ENCODE results near the gene APOM. TPM values are rescaled to one million over a fixed set of nuclear protein-coding genes. Genes with fewer than 3 reads are reported as not detected.

The APOM gene
- total RNA-seq, 1 donor = 2.0 TPM

- no peak for TF ChIP-seq CTCF (IDR thresholded peaks at IDR 0.05; ENCODE audit: insufficient read depth, low read length)
- no peak for DNase-seq (ENCODE audit: low read depth)
- no peak within 1 kb of the TSS for H3K4me3 ChIP-seq (ENCODE audit: low read depth, low read length)
Observed at GRCh38 chr6:31614684-31615578, 40.8 kb upstream of the APOM start, which contains the start of gene AIF1. TSS of gene AIF1 (plus strand) at chr6:31615234. CDS start at chr6:31615330, 96 bp downstream.

GRCh38 chr6:31615748-31616147 lies 39.9 kb upstream of the APOM start:
- no peak for TF ChIP-seq CTCF (IDR thresholded peaks at IDR 0.05; ENCODE audit: insufficient read depth, low read length)
- no peak for DNase-seq (ENCODE audit: low read depth)
- H3K4me3 ChIP-seq (ENCODE audit: low read depth, low read length) = no peak overlapping the region

GRCh38 chr6:31617010-31617409 lies 38.7 kb upstream of the APOM start:
- H3K4me3 ChIP-seq (ENCODE audit: low read depth, low read length) = no peak overlapping the region
- no peak for TF ChIP-seq CTCF (IDR thresholded peaks at IDR 0.05; ENCODE audit: insufficient read depth, low read length)
- DNase-seq (ENCODE audit: low read depth) = no peak

GRCh38 chr6:31619805-31620585 lies 35.7 kb upstream of the APOM start:
- H3K4me3 ChIP-seq (ENCODE audit: low read depth, low read length) = peak overlapping the region; percentile 83
- TF ChIP-seq CTCF (IDR thresholded peaks at IDR 0.05; ENCODE audit: insufficient read depth, low read length) = no peak
- DNase-seq (ENCODE audit: low read depth) = peak; percentile 99

GRCh38 chr6:31620586-31621319 lies 34.9 kb upstream of the APOM start, which contains the start of gene PRRC2A:
TSS of gene PRRC2A (plus strand) at chr6:31620715. CDS start at chr6:31622790, 2,075 bp downstream.
- DNase-seq (ENCODE audit: low read depth) = peak; percentile 53
- peak within 1 kb of the TSS; percentile 93 for H3K4me3 ChIP-seq (ENCODE audit: low read depth, low read length)
- no peak for TF ChIP-seq CTCF (IDR thresholded peaks at IDR 0.05; ENCODE audit: insufficient read depth, low read length)

- DNase-seq (ENCODE audit: low read depth) = no peak
- peak overlapping the region; percentile 93 for H3K4me3 ChIP-seq (ENCODE audit: low read depth, low read length)
- TF ChIP-seq CTCF (IDR thresholded peaks at IDR 0.05; ENCODE audit: insufficient read depth, low read length) = no peak
Observed at GRCh38 chr6:31621320-31621939, 34.3 kb upstream of the APOM start.
